ENCODE results near the gene MRPL44. TPM values are rescaled to one million over a fixed set of nuclear protein-coding genes. Genes with fewer than 3 reads are reported as not detected.

Gene MRPL44
- total RNA-seq, 1 donor from 2014 or later, result 29.9 TPM

DNA sequence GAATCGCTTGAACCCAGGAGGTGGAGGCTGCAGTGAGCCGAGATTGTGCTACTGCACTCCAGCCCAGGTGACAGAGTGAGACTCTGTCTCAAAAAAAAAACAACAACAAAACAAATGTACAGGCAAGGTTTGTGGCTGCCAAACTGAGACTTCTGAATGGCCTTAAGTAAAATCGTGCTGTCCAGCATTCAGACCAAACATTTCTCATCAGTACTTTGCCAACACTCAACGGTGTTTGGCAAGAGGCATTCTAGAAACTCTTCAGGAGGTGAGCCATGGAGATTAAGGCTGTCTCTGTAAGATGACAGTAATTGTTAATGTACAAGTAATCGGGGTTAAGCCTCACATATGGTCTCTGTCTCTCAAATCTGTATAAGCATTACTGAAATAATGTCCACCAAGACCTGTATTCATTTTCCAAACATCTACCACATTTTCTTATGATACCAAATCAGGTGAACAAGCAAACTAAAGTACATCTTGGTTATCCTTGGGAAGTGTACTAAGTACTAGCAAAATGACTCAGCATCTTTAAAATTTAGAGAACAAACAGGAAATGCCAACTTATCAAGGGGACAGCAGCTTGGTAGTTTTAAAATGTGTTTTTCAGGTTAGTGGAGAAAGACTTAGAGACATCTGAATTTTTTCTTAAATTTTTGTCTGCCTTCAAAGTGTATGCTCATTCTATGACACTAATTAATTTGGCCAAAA, 52.5 kb downstream of the MRPL44 start:
- intact Hi-C loops (cut with micrococcal nuclease), result no loop called here
- Mint-ChIP-seq H3K36me3 (ENCODE audit: low read depth) (no peaks in the 10 kb centered on the region), H3K27ac (no peak overlapping the region), H3K9me3 (no peaks in the 10 kb centered on the region), H3K4me3 (no peak overlapping the region), H3K27me3 (peaks cover 5% of the 10 kb centered on the region), H3K4me1 (no peaks in the 10 kb centered on the region)
- DNase-seq (no peak), ATAC-seq (ENCODE audit: low read depth) (no peak)
- TF ChIP-seq, protein P1, sequence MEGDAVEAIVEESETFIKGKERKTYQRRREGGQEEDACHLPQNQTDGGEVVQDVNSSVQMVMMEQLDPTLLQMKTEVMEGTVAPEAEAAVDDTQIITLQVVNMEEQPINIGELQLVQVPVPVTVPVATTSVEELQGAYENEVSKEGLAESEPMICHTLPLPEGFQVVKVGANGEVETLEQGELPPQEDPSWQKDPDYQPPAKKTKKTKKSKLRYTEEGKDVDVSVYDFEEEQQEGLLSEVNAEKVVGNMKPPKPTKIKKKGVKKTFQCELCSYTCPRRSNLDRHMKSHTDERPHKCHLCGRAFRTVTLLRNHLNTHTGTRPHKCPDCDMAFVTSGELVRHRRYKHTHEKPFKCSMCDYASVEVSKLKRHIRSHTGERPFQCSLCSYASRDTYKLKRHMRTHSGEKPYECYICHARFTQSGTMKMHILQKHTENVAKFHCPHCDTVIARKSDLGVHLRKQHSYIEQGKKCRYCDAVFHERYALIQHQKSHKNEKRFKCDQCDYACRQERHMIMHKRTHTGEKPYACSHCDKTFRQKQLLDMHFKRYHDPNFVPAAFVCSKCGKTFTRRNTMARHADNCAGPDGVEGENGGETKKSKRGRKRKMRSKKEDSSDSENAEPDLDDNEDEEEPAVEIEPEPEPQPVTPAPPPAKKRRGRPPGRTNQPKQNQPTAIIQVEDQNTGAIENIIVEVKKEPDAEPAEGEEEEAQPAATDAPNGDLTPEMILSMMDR (IDR thresholded peaks at IDR 0.05), result no peak
- ChIA-PET POLR2A (no interaction called here), CTCF (interaction anchor here (1.6 kb wide), 1 partner anchor 16 kb away, joined by 4 read pairs; no protein-coding TSS in a partner anchor)

DNA sequence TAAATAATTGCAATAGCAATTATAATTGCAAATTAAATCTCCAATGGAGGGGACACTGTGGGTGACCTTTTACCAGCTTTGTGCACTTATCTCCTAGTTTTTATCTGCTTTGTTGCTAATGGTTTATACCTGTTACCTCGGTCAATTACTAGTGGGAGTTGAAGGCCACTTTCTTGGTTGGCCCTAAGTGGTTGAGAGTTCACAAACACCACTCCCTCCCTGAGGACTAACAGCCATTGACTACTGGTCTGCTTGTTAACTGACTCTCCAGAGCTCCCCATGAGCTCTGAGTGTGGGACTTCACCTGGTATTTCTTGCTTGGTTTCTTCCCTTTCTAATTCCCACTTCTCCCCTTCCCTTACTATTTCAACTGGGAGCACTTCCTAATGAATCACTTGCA, 54.6 kb downstream of the MRPL44 start:
- H3K27ac Mint-ChIP-seq, result no peak overlapping the region
- H3K36me3 Mint-ChIP-seq (ENCODE audit: low read depth), result no peaks in the 10 kb centered on the region
- CTCF ChIA-PET, result no interaction called here
- H3K4me1 Mint-ChIP-seq, result no peaks in the 10 kb centered on the region
- no peak overlapping the region for H3K4me3 Mint-ChIP-seq
- POLR2A ChIA-PET, result no interaction called here
- peaks cover 5% of the 10 kb centered on the region for H3K27me3 Mint-ChIP-seq
- no peaks in the 10 kb centered on the region for H3K9me3 Mint-ChIP-seq
- ATAC-seq (ENCODE audit: low read depth) (no peak), DNase-seq (no peak)
- TF ChIP-seq, protein P1 (IDR thresholded peaks at IDR 0.05), result no peak
- intact Hi-C loops (cut with micrococcal nuclease), result no loop called here

DNA sequence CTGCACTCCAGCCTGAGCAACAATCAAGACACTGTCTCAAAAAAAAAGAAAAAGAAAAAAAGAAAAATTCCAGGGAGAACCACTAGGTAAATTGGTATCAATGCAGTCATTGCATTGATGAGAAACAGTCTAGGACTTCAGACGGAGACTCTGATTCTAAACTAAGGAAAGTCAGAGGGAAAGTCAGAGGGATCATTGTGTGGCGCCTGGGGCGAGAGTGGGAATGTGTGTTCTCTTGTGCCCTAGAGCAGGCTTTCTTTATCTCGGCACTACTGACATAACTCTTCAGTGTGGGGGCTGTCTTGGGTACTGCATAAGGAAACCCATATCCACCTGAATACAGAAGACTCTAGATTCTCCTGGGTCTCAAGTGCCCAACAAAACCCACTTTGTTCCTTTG, 57.1 kb downstream of the MRPL44 start:
- Mint-ChIP-seq H3K4me3 (no peak overlapping the region), H3K27me3 (peaks cover 5% of the 10 kb centered on the region), H3K27ac (no peak overlapping the region), H3K4me1 (no peaks in the 10 kb centered on the region), H3K36me3 (ENCODE audit: low read depth) (no peaks in the 10 kb centered on the region), H3K9me3 (no peaks in the 10 kb centered on the region)
- no peak for ATAC-seq (ENCODE audit: low read depth)
- TF ChIP-seq, protein P1 (IDR thresholded peaks at IDR 0.05), result no peak
- ChIA-PET CTCF (no interaction called here), POLR2A (no interaction called here)
- no peak for DNase-seq
- intact Hi-C loops (cut with micrococcal nuclease), result no loop called here

DNA sequence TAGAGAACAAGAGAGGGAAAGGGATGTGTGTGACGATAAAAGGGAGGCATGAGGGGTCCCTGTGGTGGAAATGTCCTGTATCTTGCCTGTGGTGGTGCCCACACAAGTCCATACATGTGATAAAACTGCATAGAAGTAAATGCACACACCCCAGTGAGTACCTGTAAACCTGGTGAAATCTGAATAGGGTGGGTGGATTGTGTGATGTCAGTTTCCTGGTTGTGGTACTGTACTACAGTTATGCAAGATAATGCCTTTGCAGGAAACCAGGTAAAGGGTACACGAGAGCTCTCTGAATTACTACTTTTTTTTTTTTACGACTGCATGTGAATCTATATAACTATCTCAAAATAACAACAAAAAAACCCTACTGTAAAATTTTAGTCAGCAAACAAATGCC, 59.7 kb downstream of the MRPL44 start:
- ChIA-PET CTCF (no interaction called here), POLR2A (no interaction called here)
- Mint-ChIP-seq H3K27ac (no peak overlapping the region), H3K36me3 (ENCODE audit: low read depth) (no peaks in the 10 kb centered on the region), H3K4me3 (no peak overlapping the region), H3K4me1 (no peaks in the 10 kb centered on the region), H3K27me3 (peaks cover 5% of the 10 kb centered on the region), H3K9me3 (no peaks in the 10 kb centered on the region)
- DNase-seq, result no peak
- TF ChIP-seq, protein P1 (IDR thresholded peaks at IDR 0.05), result no peak
- no peak for ATAC-seq (ENCODE audit: low read depth)
- intact Hi-C loops (cut with micrococcal nuclease), result no loop called here

Other genes starting within 250 kb of the MRPL44 start
- gene AP1S3, start 119.9 kb upstream of the MRPL44 start, total RNA-seq, result 46.0 and 46.3 TPM in 2 replicates
- gene WDFY1, start 12.1 kb upstream of the MRPL44 start, total RNA-seq, result 67.2 and 77.0 TPM in 2 replicates
- 0.98 and 1.1 TPM in 2 replicates for gene SERPINE2, start 81.8 kb downstream of the MRPL44 start, total RNA-seq

Measured in activated B cell treated with CpG ODN at 0.5 μM for 24 hours (primary cell).